Sigmoid colon (tissue), 4 donors: Measurements from ENCODE around the gene TDRD7.

ENCODE experiments used
- EP300 ChIP-seq, 4 donors: sonication (generic); formaldehyde crosslinking; IDR thresholded peaks; one replicate each; pipeline ENCODE4 v1.6.1; 2017; ENCODE audit warnings: antibody characterized with exemption in 4 of 4
- POLR2AphosphoS5 ChIP-seq, 4 donors: sonication (generic); formaldehyde crosslinking; IDR thresholded peaks; one replicate each; pipeline ENCODE4 v1.6.1; 2017; ENCODE audit warnings: antibody characterized with exemption in 4 of 4
- TF ChIP-seq, protein P1 (sequence below), 4 experiments: fragments of 450-650 bp in 3 of 4; fragments of 200-600 bp in 1 of 4; IDR thresholded peaks; one replicate each; pipeline ENCODE4 v1.5.1; 2016 to 2019; ENCODE audit warnings: antibody characterized with exemption in 4 of 4, mild to moderate bottlenecking in 3 of 4, moderate library complexity in 2 of 4

DNA sequence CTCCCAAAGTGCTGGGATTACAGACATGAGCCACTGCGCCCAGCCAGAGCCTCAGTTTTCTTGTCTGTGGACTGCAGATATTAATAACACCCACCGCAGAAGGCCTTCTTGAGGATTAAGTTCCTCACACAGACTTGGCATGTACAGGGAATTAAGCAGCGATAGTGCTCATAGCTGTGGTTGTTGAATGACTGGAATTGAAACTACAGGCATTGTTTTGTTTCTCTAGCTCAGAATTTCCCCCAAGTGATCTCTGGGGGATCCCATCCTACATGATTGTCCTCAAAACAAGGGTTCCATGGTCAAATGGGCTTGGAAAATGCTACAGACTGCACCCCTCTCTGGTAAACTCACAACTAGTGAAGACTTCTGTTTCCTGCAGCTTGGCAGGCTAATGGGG, 44.2 kb upstream of the TDRD7 start:
- TF ChIP-seq POLR2AphosphoS5 (IDR thresholded peaks at IDR 0.05) (no peak), EP300 (IDR thresholded peaks at IDR 0.05) (no peak)
- TF ChIP-seq, protein P1, sequence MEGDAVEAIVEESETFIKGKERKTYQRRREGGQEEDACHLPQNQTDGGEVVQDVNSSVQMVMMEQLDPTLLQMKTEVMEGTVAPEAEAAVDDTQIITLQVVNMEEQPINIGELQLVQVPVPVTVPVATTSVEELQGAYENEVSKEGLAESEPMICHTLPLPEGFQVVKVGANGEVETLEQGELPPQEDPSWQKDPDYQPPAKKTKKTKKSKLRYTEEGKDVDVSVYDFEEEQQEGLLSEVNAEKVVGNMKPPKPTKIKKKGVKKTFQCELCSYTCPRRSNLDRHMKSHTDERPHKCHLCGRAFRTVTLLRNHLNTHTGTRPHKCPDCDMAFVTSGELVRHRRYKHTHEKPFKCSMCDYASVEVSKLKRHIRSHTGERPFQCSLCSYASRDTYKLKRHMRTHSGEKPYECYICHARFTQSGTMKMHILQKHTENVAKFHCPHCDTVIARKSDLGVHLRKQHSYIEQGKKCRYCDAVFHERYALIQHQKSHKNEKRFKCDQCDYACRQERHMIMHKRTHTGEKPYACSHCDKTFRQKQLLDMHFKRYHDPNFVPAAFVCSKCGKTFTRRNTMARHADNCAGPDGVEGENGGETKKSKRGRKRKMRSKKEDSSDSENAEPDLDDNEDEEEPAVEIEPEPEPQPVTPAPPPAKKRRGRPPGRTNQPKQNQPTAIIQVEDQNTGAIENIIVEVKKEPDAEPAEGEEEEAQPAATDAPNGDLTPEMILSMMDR (IDR thresholded peaks at IDR 0.05), result no peak
